Measurements from ENCODE around the gene PPM1H.

The PPM1H gene

DNA sequence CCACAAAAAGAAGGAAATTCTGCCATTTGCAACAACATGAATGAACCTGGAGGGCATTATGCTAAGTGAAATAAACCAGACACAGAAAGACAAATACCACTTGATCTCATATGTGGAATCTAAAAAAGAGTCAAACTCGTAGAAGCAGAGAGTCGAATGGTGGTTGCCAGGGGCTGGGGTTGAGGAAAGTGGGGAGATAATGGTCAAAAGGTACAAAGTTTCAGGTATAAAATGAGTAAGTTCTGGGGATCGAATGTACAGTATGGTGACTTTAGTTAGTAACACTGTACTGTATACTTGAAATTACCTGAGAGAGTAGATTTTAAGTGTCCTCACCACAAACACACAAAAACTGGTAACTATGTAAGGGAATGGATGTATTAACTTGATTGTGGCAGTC is 129.4 kb downstream of the PPM1H start:
- H3K4me3 ChIP-seq (ENCODE audit: low read depth, low read length) = no peak overlapping the region
- TF ChIP-seq, protein P1, sequence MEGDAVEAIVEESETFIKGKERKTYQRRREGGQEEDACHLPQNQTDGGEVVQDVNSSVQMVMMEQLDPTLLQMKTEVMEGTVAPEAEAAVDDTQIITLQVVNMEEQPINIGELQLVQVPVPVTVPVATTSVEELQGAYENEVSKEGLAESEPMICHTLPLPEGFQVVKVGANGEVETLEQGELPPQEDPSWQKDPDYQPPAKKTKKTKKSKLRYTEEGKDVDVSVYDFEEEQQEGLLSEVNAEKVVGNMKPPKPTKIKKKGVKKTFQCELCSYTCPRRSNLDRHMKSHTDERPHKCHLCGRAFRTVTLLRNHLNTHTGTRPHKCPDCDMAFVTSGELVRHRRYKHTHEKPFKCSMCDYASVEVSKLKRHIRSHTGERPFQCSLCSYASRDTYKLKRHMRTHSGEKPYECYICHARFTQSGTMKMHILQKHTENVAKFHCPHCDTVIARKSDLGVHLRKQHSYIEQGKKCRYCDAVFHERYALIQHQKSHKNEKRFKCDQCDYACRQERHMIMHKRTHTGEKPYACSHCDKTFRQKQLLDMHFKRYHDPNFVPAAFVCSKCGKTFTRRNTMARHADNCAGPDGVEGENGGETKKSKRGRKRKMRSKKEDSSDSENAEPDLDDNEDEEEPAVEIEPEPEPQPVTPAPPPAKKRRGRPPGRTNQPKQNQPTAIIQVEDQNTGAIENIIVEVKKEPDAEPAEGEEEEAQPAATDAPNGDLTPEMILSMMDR (IDR thresholded peaks at IDR 0.05; ENCODE audit: borderline replicate concordance, insufficient read depth, low read depth, low read length) = no peak

DNA sequence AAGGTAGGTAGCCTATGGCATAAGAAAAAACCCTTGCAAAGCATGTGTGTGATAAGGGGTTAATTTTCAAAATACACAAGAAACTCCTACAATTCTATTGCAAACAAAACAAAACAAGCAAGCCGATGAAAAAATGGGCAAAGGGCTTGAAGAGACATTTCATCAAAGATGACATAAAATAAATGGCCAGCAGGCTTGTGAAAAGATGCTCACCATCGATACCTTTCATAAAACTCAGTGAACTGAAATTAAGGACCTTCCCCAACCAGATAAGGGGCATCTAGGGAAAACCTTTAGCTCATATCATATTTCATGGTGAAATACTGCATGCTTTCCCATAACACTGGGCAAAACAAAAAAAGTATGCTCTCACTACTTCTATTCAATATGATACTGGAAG is 131.2 kb downstream of the PPM1H start:
- TF ChIP-seq, protein P1 (IDR thresholded peaks at IDR 0.05; ENCODE audit: borderline replicate concordance, insufficient read depth, low read depth, low read length) = no peak
- no peak overlapping the region for H3K4me3 ChIP-seq (ENCODE audit: low read depth, low read length)

GRCh38 chr12:62802984-62803383 is 132.0 kb downstream of the PPM1H start:
- TF ChIP-seq, protein P1 (IDR thresholded peaks at IDR 0.05; ENCODE audit: borderline replicate concordance, insufficient read depth, low read depth, low read length) = no peak
- no peak overlapping the region for H3K4me3 ChIP-seq (ENCODE audit: low read depth, low read length)

- no peak overlapping the region for H3K4me3 ChIP-seq (ENCODE audit: low read depth, low read length)
- TF ChIP-seq, protein P1 (IDR thresholded peaks at IDR 0.05; ENCODE audit: borderline replicate concordance, insufficient read depth, low read depth, low read length) = no peak
Measured at GRCh38 chr12:62802321-62802720, 132.6 kb downstream of the PPM1H start.

DNA sequence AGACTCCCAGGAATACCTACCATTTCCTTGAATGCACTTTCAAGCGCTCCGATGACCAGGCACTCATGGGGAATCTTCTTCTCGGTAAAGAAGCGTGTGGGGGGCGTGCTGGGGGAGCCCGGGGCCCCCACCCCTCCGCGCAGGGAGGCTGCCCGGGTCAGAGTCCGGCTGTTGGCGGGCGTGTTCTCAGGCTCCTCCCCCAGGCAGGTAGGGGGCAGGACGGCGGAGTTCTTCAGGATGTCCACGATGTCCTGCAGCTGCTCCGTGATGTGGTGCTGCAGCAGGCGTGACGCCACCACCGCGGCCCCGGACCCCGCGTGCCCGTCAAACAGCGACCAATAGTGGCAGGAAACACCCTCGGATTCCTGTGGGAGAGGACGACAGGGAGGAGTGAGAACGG is 133.2 kb downstream of the PPM1H start:
- TF ChIP-seq, protein P1 (IDR thresholded peaks at IDR 0.05; ENCODE audit: borderline replicate concordance, insufficient read depth, low read depth, low read length) = no peak
- no peak overlapping the region for H3K4me3 ChIP-seq (ENCODE audit: low read depth, low read length)

DNA sequence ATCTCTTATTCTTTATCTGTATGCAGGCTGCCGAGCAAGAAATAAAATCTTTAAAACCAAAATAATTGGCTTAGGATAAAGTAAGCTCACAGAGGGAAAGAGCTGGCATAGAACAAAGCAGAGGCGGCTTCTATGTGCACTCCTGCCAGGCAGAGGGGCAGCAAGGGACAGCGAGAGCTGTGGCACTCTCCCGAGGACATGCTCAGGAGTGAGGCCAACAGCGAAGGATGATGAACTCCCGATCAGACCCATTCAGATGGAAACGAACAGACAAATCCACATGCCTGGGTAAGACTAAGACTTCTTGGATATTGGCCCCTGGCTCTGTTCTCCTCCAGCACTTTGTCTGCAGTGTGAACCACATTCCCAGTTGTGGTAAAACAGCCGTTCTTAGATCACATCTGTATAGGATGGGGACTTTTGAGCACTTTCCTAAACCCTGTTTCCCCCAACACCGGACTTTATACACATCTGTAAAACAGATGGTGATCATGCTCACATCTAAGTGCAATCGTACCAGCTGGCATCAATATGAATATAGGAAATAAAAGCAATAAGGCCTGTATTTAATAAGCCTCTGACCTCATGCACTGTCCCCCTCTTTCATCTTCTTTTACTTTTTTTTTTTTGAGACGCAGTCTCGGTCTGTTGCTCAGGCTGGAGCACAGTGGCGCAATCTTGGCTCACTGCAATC is 134.1 kb downstream of the PPM1H start:
- TF ChIP-seq, protein P1 (IDR thresholded peaks at IDR 0.05; ENCODE audit: borderline replicate concordance, insufficient read depth, low read depth, low read length) = no peak
- no peak overlapping the region for H3K4me3 ChIP-seq (ENCODE audit: low read depth, low read length)

DNA sequence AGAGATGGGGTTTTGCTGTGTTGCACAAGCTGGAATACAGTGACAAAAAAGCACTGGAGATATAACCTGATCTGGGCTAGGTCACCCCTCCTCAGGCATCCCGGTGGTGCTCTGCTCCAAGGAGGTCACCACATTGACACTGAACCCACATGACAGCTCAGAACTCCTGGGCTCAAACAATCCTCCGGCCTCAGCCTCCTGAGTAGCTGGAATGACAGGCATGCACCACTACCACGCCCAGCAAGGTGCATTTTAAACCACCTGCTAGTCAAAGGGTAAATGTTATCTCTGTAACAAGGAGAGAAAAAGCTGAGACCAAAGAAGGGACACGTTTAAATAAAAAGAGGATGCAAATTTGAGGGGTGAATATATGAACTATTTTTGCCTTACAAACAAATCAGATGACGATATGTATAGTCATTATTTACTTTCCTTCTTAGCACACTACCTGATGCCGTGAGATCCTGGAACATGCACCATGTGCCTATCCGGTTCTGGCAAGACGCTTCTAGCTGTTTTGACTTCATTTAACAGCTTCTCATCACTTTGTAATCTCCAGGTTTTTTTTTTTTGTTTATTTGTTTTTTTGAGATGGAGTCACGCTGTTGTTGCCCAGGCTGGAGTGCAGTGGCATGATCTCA is 135.1 kb downstream of the PPM1H start:
- TF ChIP-seq, protein P1 (IDR thresholded peaks at IDR 0.05; ENCODE audit: borderline replicate concordance, insufficient read depth, low read depth, low read length) = no peak

More for the DNA sequence above, 135.1 kb downstream of the PPM1H start:
- H3K4me3 ChIP-seq (ENCODE audit: low read depth, low read length) = no peak overlapping the region

Measured in GM12875 (cell line).